ENCODE measurements around the gene IGF1. TPM values are rescaled to one million over a fixed set of nuclear protein-coding genes. Genes with fewer than 3 reads are reported as not detected.

The IGF1 gene
- polyA plus RNA-seq, 1 experiment: 1.5 TPM

DNA sequence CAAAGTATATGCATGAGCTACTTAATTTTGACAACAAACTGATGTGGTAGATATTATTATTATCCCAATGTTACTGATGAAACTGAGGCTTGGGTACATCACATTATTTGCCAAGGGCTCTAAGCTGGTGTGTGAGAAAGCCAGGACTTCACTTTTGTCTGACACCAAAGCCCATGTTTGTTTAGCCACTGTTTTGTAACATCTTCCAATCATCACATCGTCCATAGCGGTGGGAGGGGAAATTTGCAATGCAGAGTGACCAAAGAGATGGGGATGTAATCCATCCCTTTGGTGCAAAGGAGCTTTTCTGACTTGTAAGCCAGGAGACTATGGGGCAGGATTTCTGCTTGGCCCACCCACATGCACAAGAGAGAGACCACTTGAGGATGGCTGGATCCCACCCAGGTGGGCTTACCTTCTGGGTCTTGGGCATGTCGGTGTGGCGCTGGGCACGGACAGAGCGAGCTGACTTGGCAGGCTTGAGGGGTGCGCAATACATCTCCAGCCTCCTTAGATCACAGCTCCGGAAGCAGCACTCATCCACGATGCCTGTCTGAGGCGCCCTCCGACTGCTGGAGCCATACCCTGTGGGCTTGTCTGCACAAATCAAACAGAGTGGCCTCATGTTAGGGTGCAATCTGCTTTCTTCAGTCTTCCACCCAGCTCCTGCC, 61.1 kb downstream of the IGF1 start:
- Histone ChIP-seq H3K27me3 (ENCODE audit: control insufficient read depth, insufficient read depth, low read length) (no peaks in the 10 kb centered on the region), H3K4me3 (ENCODE audit: low read depth, low read length) (no peak overlapping the region), H3K36me3 (ENCODE audit: control insufficient read depth, insufficient read depth, low read length) (no peaks in the 10 kb centered on the region)
- CTCF ChIA-PET: interaction anchor here (0.7 to 1.7 kb wide), 2 partner anchors 12 to 203 kb away, joined by 3 to 5 read pairs; no protein-coding TSS in a partner anchor
- DNase-seq (ENCODE audit: low read depth): no peak
- POLR2A ChIA-PET: interaction anchor here (0.5 kb wide), 1 partner anchor 156 kb away, joined by 3 read pairs; no protein-coding TSS in a partner anchor
- TF ChIP-seq, protein P1, sequence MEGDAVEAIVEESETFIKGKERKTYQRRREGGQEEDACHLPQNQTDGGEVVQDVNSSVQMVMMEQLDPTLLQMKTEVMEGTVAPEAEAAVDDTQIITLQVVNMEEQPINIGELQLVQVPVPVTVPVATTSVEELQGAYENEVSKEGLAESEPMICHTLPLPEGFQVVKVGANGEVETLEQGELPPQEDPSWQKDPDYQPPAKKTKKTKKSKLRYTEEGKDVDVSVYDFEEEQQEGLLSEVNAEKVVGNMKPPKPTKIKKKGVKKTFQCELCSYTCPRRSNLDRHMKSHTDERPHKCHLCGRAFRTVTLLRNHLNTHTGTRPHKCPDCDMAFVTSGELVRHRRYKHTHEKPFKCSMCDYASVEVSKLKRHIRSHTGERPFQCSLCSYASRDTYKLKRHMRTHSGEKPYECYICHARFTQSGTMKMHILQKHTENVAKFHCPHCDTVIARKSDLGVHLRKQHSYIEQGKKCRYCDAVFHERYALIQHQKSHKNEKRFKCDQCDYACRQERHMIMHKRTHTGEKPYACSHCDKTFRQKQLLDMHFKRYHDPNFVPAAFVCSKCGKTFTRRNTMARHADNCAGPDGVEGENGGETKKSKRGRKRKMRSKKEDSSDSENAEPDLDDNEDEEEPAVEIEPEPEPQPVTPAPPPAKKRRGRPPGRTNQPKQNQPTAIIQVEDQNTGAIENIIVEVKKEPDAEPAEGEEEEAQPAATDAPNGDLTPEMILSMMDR (IDR thresholded peaks at IDR 0.05; ENCODE audit: insufficient read depth, low read depth, low read length): no peak

DNA sequence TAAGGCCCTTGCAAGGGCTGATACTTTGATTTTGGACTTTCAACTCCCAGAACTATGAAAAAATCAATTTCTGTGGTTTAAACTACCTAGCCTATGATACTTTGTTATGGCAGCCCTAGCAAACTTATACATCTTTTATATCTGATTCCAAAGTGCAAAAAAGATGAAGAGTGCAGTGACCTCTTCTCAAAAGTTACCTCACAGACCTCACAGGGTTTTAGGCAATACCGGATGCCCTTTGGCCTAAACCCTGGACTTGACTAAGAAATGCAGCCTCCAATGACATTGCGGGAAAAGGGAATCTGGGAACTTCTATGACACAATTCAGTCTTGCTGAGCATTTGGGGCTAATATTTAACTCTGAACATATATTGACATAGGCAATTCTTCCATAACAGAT, 63.3 kb downstream of the IGF1 start:
- ChIA-PET POLR2A (no interaction called here), CTCF (no interaction called here)
- TF ChIP-seq, protein P1 (IDR thresholded peaks at IDR 0.05; ENCODE audit: insufficient read depth, low read depth, low read length): no peak
- Histone ChIP-seq H3K4me3 (ENCODE audit: low read depth, low read length) (no peak overlapping the region), H3K36me3 (ENCODE audit: control insufficient read depth, insufficient read depth, low read length) (no peaks in the 10 kb centered on the region), H3K27me3 (ENCODE audit: control insufficient read depth, insufficient read depth, low read length) (no peaks in the 10 kb centered on the region)
- no peak for DNase-seq (ENCODE audit: low read depth)

DNA sequence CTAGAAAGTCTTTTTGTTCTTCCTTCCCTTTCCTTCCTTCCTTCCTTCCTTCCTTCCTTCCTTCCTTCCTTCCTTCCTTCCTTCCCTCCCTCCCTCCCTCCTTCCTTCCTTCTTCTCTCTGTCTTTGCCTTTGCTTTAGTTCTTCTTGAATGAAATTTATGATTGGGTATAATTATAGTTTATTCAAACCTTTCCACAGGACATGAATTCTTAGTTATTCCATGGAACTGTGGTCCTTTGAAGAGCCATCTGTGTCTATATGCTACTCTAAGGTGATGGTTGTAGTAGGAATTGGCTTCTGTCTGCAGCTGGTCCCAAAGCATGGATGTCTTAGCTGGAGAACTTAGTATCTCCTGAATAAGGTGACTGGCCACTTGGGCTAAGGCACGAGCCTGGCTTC, 64.8 kb downstream of the IGF1 start:
- TF ChIP-seq, protein P1 (IDR thresholded peaks at IDR 0.05; ENCODE audit: insufficient read depth, low read depth, low read length): no peak
- no peak for DNase-seq (ENCODE audit: low read depth)
- no peaks in the 10 kb centered on the region for H3K27me3 ChIP-seq (ENCODE audit: control insufficient read depth, insufficient read depth, low read length)
- CTCF ChIA-PET: no interaction called here
- POLR2A ChIA-PET: no interaction called here
- H3K4me3 ChIP-seq (ENCODE audit: low read depth, low read length): no peak overlapping the region
- no peaks in the 10 kb centered on the region for H3K36me3 ChIP-seq (ENCODE audit: control insufficient read depth, insufficient read depth, low read length)

DNA sequence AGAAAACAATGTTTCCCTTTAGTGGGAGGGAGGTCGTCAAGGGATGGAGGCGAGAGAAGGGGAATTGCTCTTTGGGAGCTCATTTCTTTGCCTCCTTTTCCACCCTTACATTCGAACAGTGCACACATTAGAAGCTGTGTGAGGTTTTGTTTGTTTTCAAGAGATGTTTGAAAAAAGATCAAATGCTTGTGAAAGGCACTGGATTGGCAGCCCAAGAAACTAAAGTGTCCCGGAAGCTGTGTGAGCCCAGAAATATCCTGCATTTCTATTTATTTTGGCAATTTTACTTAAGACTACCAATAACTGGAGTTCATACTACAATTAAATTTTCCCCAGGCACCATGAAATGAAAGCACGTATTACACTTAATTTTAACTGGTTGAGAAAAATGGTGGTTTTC, 67.0 kb downstream of the IGF1 start:
- TF ChIP-seq, protein P1 (IDR thresholded peaks at IDR 0.05; ENCODE audit: insufficient read depth, low read depth, low read length): no peak
- H3K36me3 ChIP-seq (ENCODE audit: control insufficient read depth, insufficient read depth, low read length): no peaks in the 10 kb centered on the region
- no peaks in the 10 kb centered on the region for H3K27me3 ChIP-seq (ENCODE audit: control insufficient read depth, insufficient read depth, low read length)
- no peak overlapping the region for H3K4me3 ChIP-seq (ENCODE audit: low read depth, low read length)
- CTCF ChIA-PET: interaction anchor here (2.0 kb wide), 1 partner anchor 9 kb away, joined by 8 read pairs; no protein-coding TSS in a partner anchor
- DNase-seq (ENCODE audit: low read depth): no peak
- POLR2A ChIA-PET: no interaction called here

DNA sequence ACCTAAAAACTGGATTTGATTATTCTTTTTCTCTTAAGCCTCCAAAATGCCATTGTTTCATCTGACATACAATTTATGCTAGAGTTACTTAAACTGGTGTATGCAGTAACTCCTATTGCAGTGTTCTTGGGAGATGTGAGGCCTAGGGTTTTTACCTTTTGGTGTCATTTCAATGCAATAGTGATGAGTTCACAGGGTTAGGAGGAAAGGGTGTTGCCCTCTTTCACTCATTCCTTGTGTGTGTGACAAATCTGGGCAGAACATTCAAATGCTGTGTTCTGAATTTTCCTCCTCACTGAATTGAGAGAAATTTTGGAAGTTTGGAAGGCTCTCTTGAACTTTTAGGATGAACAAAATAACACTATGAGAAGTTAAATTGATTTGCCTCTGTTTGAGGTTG, 69.9 kb downstream of the IGF1 start:
- ChIA-PET CTCF (no interaction called here), POLR2A (no interaction called here)
- TF ChIP-seq, protein P1 (IDR thresholded peaks at IDR 0.05; ENCODE audit: insufficient read depth, low read depth, low read length): no peak
- Histone ChIP-seq H3K36me3 (ENCODE audit: control insufficient read depth, insufficient read depth, low read length) (no peaks in the 10 kb centered on the region), H3K4me3 (ENCODE audit: low read depth, low read length) (no peak overlapping the region), H3K27me3 (ENCODE audit: control insufficient read depth, insufficient read depth, low read length) (no peaks in the 10 kb centered on the region)
- no peak for DNase-seq (ENCODE audit: low read depth)

All from BJ (cell line).